ENCODE results near the gene SH3BGRL2.

DNA sequence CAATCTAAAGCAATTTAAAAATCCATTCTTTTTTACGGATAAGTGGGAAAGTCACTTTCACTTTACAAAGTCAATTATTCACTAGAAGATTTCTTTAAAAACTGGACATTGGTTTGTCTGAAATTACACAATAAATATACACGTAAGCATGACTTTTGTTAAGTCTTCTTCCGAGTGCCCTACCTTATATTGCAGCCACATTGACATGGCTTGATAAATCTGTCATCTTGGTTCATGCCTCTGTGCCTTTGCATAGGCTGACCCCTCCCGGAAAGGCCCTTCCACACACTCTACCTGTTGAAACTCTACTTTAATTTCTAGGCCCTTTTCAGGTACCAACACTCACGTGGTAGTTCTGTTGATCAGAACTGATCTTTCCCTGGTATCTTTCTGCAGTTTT is 104.1 kb downstream of the SH3BGRL2 start:
- TF ChIP-seq, protein P1, sequence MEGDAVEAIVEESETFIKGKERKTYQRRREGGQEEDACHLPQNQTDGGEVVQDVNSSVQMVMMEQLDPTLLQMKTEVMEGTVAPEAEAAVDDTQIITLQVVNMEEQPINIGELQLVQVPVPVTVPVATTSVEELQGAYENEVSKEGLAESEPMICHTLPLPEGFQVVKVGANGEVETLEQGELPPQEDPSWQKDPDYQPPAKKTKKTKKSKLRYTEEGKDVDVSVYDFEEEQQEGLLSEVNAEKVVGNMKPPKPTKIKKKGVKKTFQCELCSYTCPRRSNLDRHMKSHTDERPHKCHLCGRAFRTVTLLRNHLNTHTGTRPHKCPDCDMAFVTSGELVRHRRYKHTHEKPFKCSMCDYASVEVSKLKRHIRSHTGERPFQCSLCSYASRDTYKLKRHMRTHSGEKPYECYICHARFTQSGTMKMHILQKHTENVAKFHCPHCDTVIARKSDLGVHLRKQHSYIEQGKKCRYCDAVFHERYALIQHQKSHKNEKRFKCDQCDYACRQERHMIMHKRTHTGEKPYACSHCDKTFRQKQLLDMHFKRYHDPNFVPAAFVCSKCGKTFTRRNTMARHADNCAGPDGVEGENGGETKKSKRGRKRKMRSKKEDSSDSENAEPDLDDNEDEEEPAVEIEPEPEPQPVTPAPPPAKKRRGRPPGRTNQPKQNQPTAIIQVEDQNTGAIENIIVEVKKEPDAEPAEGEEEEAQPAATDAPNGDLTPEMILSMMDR (IDR thresholded peaks at IDR 0.05), result no peak
- no peak for TF ChIP-seq POLR2A (IDR thresholded peaks at IDR 0.05)
